Naive B cell (primary cell): ENCODE results near the gene TBC1D14. TPM values are rescaled to one million over a fixed set of nuclear protein-coding genes. Genes with fewer than 3 reads are reported as not detected.

Source experiments
- ATAC-seq, 2 donors: fragments of 150-1000 bp; cut with Tn5 transposase; 2 replicates each; pipeline ENCODE4 v1.10.0; 2021; ENCODE audit warnings: low read depth in 2 of 2, mild to moderate bottlenecking in 2 of 2, moderate library complexity in 2 of 2
- DNase-seq: peaks from one replicate; pipeline ENCODE4 v3.0.0; 2022
- H3K27ac Mint-ChIP-seq, 6 donors: one replicate each; pipeline ENCODE4 v1.8.0; 2020 to 2022; ENCODE audit warnings: mild to moderate bottlenecking in 6 of 6, mixed read lengths in 6 of 6, moderate library complexity in 5 of 6, inconsistent platforms in 2 of 6
- H3K27me3 Mint-ChIP-seq, 3 donors: one replicate each; pipeline ENCODE4 v1.8.0; 2021 to 2022; ENCODE audit warnings: mixed read lengths in 3 of 3, mild to moderate bottlenecking in 1 of 3
- H3K36me3 Mint-ChIP-seq, 2 donors: one replicate each; pipeline ENCODE4 v1.8.0; 2020 to 2022; ENCODE audit warnings: mixed read lengths in 2 of 2, inconsistent platforms in 1 of 2, mild to moderate bottlenecking in 1 of 2
- H3K4me1 Mint-ChIP-seq, 3 donors: one replicate each; pipeline ENCODE4 v1.8.0; 2020 to 2022; ENCODE audit warnings: mixed read lengths in 3 of 3, inconsistent platforms in 1 of 3, mild to moderate bottlenecking in 1 of 3, moderate library complexity in 1 of 3
- H3K4me3 Mint-ChIP-seq, 8 donors: one replicate each; pipeline ENCODE4 v1.8.0; 2020 to 2022; ENCODE audit warnings: mild to moderate bottlenecking in 8 of 8, mixed read lengths in 8 of 8, moderate library complexity in 8 of 8, inconsistent platforms in 2 of 8
- H3K9me3 Mint-ChIP-seq, 7 donors: one replicate each; pipeline ENCODE4 v1.8.0; 2020 to 2022; ENCODE audit warnings: mixed read lengths in 7 of 7, mild to moderate bottlenecking in 5 of 7, inconsistent platforms in 2 of 7, moderate library complexity in 1 of 7
- polyA plus RNA-seq, 6 donors: library from polyadenylated mRNA; unstranded; fragments of 300-500 nt; fragmentation: Illumina TruSeq; gene quantifications; one replicate each; pipeline ENCODE4 v1.2.3, GENCODE V29; 2021; ENCODE audit warnings: low read depth in 6 of 6

Gene TBC1D14
- polyA plus RNA-seq, 6 donors from 2014 or later: 27.3 to 42.4 (median 33.8) TPM

GRCh38 chr4:7029212-7029611, 119.6 kb downstream of the TBC1D14 start:
- Mint-ChIP-seq H3K4me3 (no peak overlapping the region), H3K4me1 (peaks cover 4 to 13% (median 12%) of the 10 kb centered on the region in 3 donors), H3K36me3 (peaks cover 16 to 25% of the 10 kb centered on the region in 2 donors), H3K27me3 (no peaks in the 10 kb centered on the region), H3K9me3 (no peaks in the 10 kb centered on the region), H3K27ac (peak overlapping the region in 1 of 6 donors; percentile 79)
- ATAC-seq (no peak), DNase-seq (no peak)

- Mint-ChIP-seq H3K27me3 (no peaks in the 10 kb centered on the region), H3K4me1 (peaks cover 4 to 13% (median 12%) of the 10 kb centered on the region in 3 donors), H3K36me3 (peaks cover 16 to 25% of the 10 kb centered on the region in 2 donors), H3K27ac (peak overlapping the region in 2 of 6 donors; percentile 69 to 86), H3K4me3 (no peak overlapping the region), H3K9me3 (no peaks in the 10 kb centered on the region)
- DNase-seq: no peak
- ATAC-seq: no peak
Observed at GRCh38 chr4:7029921-7030320, 120.3 kb downstream of the TBC1D14 start.

GRCh38 chr4:7030856-7031255, 121.2 kb downstream of the TBC1D14 start:
- DNase-seq: no peak
- H3K4me3 Mint-ChIP-seq: peak overlapping the region in 1 of 8 donors; percentile 51
- H3K4me1 Mint-ChIP-seq: peaks cover 4 to 13% (median 12%) of the 10 kb centered on the region in 3 donors
- H3K27me3 Mint-ChIP-seq: no peaks in the 10 kb centered on the region
- H3K36me3 Mint-ChIP-seq: peaks cover 16 to 25% of the 10 kb centered on the region in 2 donors
- peak overlapping the region in 1 of 6 donors; percentile 88 for H3K27ac Mint-ChIP-seq
- no peaks in the 10 kb centered on the region for H3K9me3 Mint-ChIP-seq
- ATAC-seq: no peak

- Mint-ChIP-seq H3K36me3 (peaks cover 9 to 24% of the 10 kb centered on the region in 2 donors), H3K27ac (peak overlapping the region in 1 of 6 donors; percentile 15), H3K4me3 (no peak overlapping the region), H3K4me1 (peaks cover 4 to 13% (median 12%) of the 10 kb centered on the region in 3 donors), H3K27me3 (no peaks in the 10 kb centered on the region), H3K9me3 (no peaks in the 10 kb centered on the region)
- no peak for DNase-seq
- ATAC-seq: no peak
Observed at GRCh38 chr4:7031558-7032449, 122.2 kb downstream of the TBC1D14 start.

- H3K36me3 Mint-ChIP-seq: peaks cover 9 to 16% of the 10 kb centered on the region in 2 donors
- ATAC-seq (no peak), DNase-seq (no peak)
- peaks cover 4 to 7% (median 6%) of the 10 kb centered on the region in 3 donors for H3K4me1 Mint-ChIP-seq
- H3K27ac Mint-ChIP-seq: no peak overlapping the region
- no peaks in the 10 kb centered on the region for H3K27me3 Mint-ChIP-seq
- no peak overlapping the region for H3K4me3 Mint-ChIP-seq
- H3K9me3 Mint-ChIP-seq: no peaks in the 10 kb centered on the region
Observed at GRCh38 chr4:7032596-7032995, 123.0 kb downstream of the TBC1D14 start.

GRCh38 chr4:7034262-7035081, 124.8 kb downstream of the TBC1D14 start:
- H3K4me3 Mint-ChIP-seq: no peak overlapping the region
- no peak for ATAC-seq
- H3K27ac Mint-ChIP-seq: no peak overlapping the region
- H3K4me1 Mint-ChIP-seq: no peaks in the 10 kb centered on the region
- H3K27me3 Mint-ChIP-seq: no peaks in the 10 kb centered on the region
- H3K9me3 Mint-ChIP-seq: no peaks in the 10 kb centered on the region
- H3K36me3 Mint-ChIP-seq: peaks cover 9% of the 10 kb centered on the region in 2 donors
- DNase-seq: no peak

GRCh38 chr4:7037425-7037824, 127.8 kb downstream of the TBC1D14 start:
- no peaks in the 10 kb centered on the region for H3K9me3 Mint-ChIP-seq
- no peaks in the 10 kb centered on the region for H3K36me3 Mint-ChIP-seq
- ATAC-seq (peak; percentile 38 to 42), DNase-seq (no peak)
- H3K27me3 Mint-ChIP-seq: no peaks in the 10 kb centered on the region
- H3K4me3 Mint-ChIP-seq: peak overlapping the region in 1 of 8 donors; percentile 16
- peaks cover 8 to 10% (median 10%) of the 10 kb centered on the region in 3 donors for H3K4me1 Mint-ChIP-seq
- H3K27ac Mint-ChIP-seq: peak overlapping the region in 1 of 6 donors; percentile 6

GRCh38 chr4:7040765-7041164, 131.1 kb downstream of the TBC1D14 start:
- H3K4me3 Mint-ChIP-seq: peak overlapping the region in 7 of 8 donors; percentile 10 to 94 (median 73)
- no peak overlapping the region for H3K27ac Mint-ChIP-seq
- H3K9me3 Mint-ChIP-seq: no peaks in the 10 kb centered on the region
- H3K4me1 Mint-ChIP-seq: peaks cover 25 to 37% (median 32%) of the 10 kb centered on the region in 3 donors
- no peaks in the 10 kb centered on the region for H3K36me3 Mint-ChIP-seq
- no peak for ATAC-seq
- H3K27me3 Mint-ChIP-seq: no peaks in the 10 kb centered on the region
- no peak for DNase-seq

- H3K4me1 Mint-ChIP-seq: peaks cover 30 to 42% (median 36%) of the 10 kb centered on the region in 3 donors
- peak overlapping the region in 2 of 6 donors; percentile 34 to 88 for H3K27ac Mint-ChIP-seq
- no peak for ATAC-seq
- H3K4me3 Mint-ChIP-seq: peak overlapping the region; percentile 25 to 94 (median 84)
- no peaks in the 10 kb centered on the region for H3K9me3 Mint-ChIP-seq
- H3K27me3 Mint-ChIP-seq: no peaks in the 10 kb centered on the region
- DNase-seq: no peak
- no peaks in the 10 kb centered on the region for H3K36me3 Mint-ChIP-seq
Observed at GRCh38 chr4:7041246-7041645, 131.6 kb downstream of the TBC1D14 start.

GRCh38 chr4:7041801-7042502, 132.3 kb downstream of the TBC1D14 start:
- ATAC-seq (no peak), DNase-seq (peak; percentile 12)
- H3K4me1 Mint-ChIP-seq: peaks cover 37 to 49% (median 43%) of the 10 kb centered on the region in 3 donors
- H3K4me3 Mint-ChIP-seq: peak overlapping the region; percentile 83 to 96 (median 89)
- no peaks in the 10 kb centered on the region for H3K9me3 Mint-ChIP-seq
- H3K27ac Mint-ChIP-seq: peak overlapping the region in 4 of 6 donors; percentile 29 to 90 (median 61)
- no peaks in the 10 kb centered on the region for H3K36me3 Mint-ChIP-seq
- no peaks in the 10 kb centered on the region for H3K27me3 Mint-ChIP-seq

GRCh38 chr4:7042503-7043283, 133.1 kb downstream of the TBC1D14 start:
- DNase-seq (peak; percentile 94), ATAC-seq (peak; percentile 71 to 76)
- Mint-ChIP-seq H3K27me3 (no peaks in the 10 kb centered on the region), H3K36me3 (no peaks in the 10 kb centered on the region), H3K4me1 (peaks cover 43 to 56% (median 49%) of the 10 kb centered on the region in 3 donors), H3K27ac (peak overlapping the region in 5 of 6 donors; percentile 60 to 90 (median 86)), H3K4me3 (peak overlapping the region; percentile 85 to 96 (median 93)), H3K9me3 (no peaks in the 10 kb centered on the region)
